Smooth muscle cell (in vitro differentiated cells): ENCODE measurements around the gene GET3. TPM values are rescaled to one million over a fixed set of nuclear protein-coding genes. Genes with fewer than 3 reads are reported as not detected.
A peak's percentile ranks its signal among the peaks of the same experiment; 100 is the strongest.
"Not testable (repeated sequence)": the region's sequence is repeated elsewhere in the genome, so short reads cannot be mapped to it uniquely, and the experiment has no call there.

Source experiments
- DNase-seq: peaks from one replicate; lab custom pipeline; 2025; ENCODE audit not compliant: unreplicated experiment; lab: John Stamatoyannopoulos, UW
- H2AFZ ChIP-seq: fragments of 200-600 bp; sonication (generic); 2 replicates; pipeline ENCODE4 v1.6.0; 2016; ENCODE audit warnings: antibody characterized with exemption, low read depth, mild to moderate bottlenecking
- H3F3A ChIP-seq: fragments of 200-600 bp; sonication (generic); 2 replicates; pipeline ENCODE4 v1.6.0; 2017; ENCODE audit warnings: antibody characterized with exemption, low read depth
- H3K27ac ChIP-seq: fragments of 200-600 bp; sonication (generic); 2 replicates; pipeline ENCODE4 v1.5.1; 2016; ENCODE audit warnings: low read depth, mild to moderate bottlenecking
- H3K27me3 ChIP-seq: fragments of 200-600 bp; sonication (generic); 2 replicates; pipeline ENCODE4 v1.6.1; 2016; ENCODE audit warnings: low read depth, mild to moderate bottlenecking
- H3K36me3 ChIP-seq: fragments of 200-600 bp; sonication (generic); 2 replicates; pipeline ENCODE4 v1.5.1; 2016; ENCODE audit warnings: low read depth
- H3K4me1 ChIP-seq: fragments of 200-600 bp; sonication (generic); 2 replicates; pipeline ENCODE4 v1.5.1; 2016; ENCODE audit warnings: low read depth
- H3K4me2 ChIP-seq: fragments of 200-600 bp; sonication (generic); 2 replicates; pipeline ENCODE4 v1.6.0; 2016; ENCODE audit warnings: mild to moderate bottlenecking
- H3K4me3 ChIP-seq: fragments of 200-600 bp; sonication (generic); 2 replicates; pipeline ENCODE4 v1.5.1; 2016; ENCODE audit warnings: mild to moderate bottlenecking
- H3K79me2 ChIP-seq: fragments of 200-600 bp; sonication (generic); 2 replicates; pipeline ENCODE4 v1.6.0; 2016; ENCODE audit warnings: low read depth, mild to moderate bottlenecking
- H3K9ac ChIP-seq: fragments of 200-600 bp; sonication (generic); 2 replicates; pipeline ENCODE4 v1.6.0; 2016; ENCODE audit warnings: low read depth
- H3K9me3 ChIP-seq: fragments of 200-600 bp; sonication (generic); replicated peaks from 2 replicates; pipeline ENCODE4 v1.5.1; 2016; ENCODE audit warnings: low read depth
- H4K20me1 ChIP-seq: fragments of 200-600 bp; sonication (generic); 2 replicates; pipeline ENCODE4 v1.6.0; 2016; ENCODE audit warnings: low read depth
- WGBS: methylation state at CpG from one replicate; pipeline ENCODE4 v1.1.7; 2016; ENCODE audit warnings: low lambda C conversion rate; 5-methylcytosine and 5-hydroxymethylcytosine counted together
- polyA plus RNA-seq: library from polyadenylated mRNA; unstranded; fragments of >200 nt; fragmentation: Nextera tagmentation; extraction: Ambion mirVana; gene quantifications from 2 replicates; pipeline ENCODE4 v1.2.1, GENCODE V29; 2016
- total RNA-seq: library from RNA; depleted of rRNA; stranded (reverse); fragments of >200 nt; gene quantifications from 2 replicates; pipeline ENCODE4 v1.2.3, GENCODE V29; 2014
- TF ChIP-seq, protein P1 (sequence below): fragments of 200-600 bp; sonication (generic); IDR thresholded peaks from 2 replicates; pipeline ENCODE4 v1.5.1; 2017; ENCODE audit warnings: borderline replicate concordance, mild to moderate bottlenecking, antibody characterized with exemption; ENCODE audit not compliant: insufficient read depth, poor library complexity, severe bottlenecking

The GET3 gene
- total and polyA plus RNA-seq, 2 experiments from 2014 or later: 51.4 to 99.6 TPM

DNA sequence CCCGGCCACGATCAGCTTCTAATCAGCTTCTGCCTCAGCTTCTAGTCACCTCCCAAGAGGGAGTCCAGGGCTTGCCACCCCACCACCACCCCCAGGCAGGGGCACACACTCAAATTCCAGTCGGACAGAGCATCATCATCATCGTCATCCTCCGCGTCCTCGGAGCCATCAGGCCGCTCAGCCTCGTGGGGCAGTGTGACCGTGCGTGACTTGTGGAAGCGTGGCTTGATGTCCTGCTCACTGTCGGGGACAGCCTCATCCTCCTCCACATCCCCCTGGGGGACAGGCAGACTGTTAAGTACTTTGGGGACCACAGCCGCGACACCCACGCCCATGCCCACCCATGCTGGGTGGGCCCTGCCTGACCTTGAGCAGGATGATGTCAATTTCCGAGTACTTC lies 26.1 kb upstream of the GET3 start:
- H3K9ac ChIP-seq: no peak overlapping the region
- no peak overlapping the region for H2AFZ ChIP-seq
- H3K4me2 ChIP-seq: no peak overlapping the region

DNA sequence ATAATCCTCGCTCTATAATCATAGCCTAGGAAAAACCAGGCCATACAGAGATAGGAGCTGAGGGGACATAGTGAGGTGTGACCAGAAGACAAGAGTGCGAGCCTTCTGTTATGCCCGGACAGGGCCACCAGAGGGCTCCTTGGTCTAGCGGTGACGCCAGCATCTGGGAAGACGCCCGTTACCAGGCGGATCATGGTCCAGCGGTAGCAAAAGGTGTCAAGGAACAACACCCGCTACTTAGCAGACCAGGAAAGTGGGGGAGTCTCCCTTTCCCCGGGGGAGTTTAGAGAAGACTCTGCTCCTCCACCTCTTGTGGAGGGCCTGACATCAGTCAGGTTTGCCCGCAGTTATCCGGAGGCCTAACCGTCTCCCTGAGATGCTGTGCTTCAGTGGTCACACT lies 25.2 kb upstream of the GET3 start:
- not testable (repeated sequence) for H3K27ac ChIP-seq, H3F3A ChIP-seq, H2AFZ ChIP-seq, H3K4me1 ChIP-seq, H3K9ac ChIP-seq, DNase-seq, H3K4me2 ChIP-seq, H3K4me3 ChIP-seq, H3K27me3 ChIP-seq, H3K36me3 ChIP-seq, H3K9me3 ChIP-seq
- Histone ChIP-seq H4K20me1 (peaks cover 22% of the 10 kb centered on the region), H3K79me2 (peaks cover 11% of the 10 kb centered on the region)
- WGBS: 54% methylated on average over 13 of the region's 14 CpGs
- TF ChIP-seq, protein P1, sequence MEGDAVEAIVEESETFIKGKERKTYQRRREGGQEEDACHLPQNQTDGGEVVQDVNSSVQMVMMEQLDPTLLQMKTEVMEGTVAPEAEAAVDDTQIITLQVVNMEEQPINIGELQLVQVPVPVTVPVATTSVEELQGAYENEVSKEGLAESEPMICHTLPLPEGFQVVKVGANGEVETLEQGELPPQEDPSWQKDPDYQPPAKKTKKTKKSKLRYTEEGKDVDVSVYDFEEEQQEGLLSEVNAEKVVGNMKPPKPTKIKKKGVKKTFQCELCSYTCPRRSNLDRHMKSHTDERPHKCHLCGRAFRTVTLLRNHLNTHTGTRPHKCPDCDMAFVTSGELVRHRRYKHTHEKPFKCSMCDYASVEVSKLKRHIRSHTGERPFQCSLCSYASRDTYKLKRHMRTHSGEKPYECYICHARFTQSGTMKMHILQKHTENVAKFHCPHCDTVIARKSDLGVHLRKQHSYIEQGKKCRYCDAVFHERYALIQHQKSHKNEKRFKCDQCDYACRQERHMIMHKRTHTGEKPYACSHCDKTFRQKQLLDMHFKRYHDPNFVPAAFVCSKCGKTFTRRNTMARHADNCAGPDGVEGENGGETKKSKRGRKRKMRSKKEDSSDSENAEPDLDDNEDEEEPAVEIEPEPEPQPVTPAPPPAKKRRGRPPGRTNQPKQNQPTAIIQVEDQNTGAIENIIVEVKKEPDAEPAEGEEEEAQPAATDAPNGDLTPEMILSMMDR: peak; percentile 28

More for the DNA sequence above, 26.1 kb upstream of the GET3 start:
- no peak overlapping the region for H3K27ac ChIP-seq
- no peak overlapping the region for H3K4me3 ChIP-seq
- H3K27me3 ChIP-seq: no peaks in the 10 kb centered on the region
- WGBS: over 99% methylated on average over 14 of the region's 17 CpGs
- peaks cover 15% of the 10 kb centered on the region for H4K20me1 ChIP-seq
- DNase-seq: no peak
- peaks cover 3% of the 10 kb centered on the region for H3K79me2 ChIP-seq
- H3K36me3 ChIP-seq: peaks cover 9% of the 10 kb centered on the region
- H3F3A ChIP-seq: no peaks in the 10 kb centered on the region
- no peaks in the 10 kb centered on the region for H3K9me3 ChIP-seq
- H3K4me1 ChIP-seq: no peaks in the 10 kb centered on the region
- TF ChIP-seq, protein P1: no peak

DNA sequence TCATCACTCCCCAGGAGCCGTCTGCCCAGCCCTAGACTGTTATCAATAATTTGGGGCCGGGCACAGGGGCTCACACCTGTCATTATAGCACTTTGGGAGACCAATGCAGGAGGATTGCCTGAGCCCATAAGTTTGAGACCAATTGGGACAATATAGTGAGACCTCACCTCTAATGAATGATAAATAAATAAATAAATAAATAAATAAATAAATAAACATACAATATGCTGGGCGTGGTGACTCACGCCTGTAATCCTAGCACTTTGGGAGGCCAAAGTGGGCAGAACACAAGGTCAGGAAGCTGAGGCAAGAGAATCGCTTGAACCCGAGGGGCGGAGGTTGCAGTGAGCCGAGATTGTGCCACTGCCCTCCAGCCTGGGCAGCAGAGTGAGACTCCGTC lies 24.0 kb upstream of the GET3 start:
- not testable (repeated sequence) for H3K9ac ChIP-seq, H3K4me2 ChIP-seq, H3K9me3 ChIP-seq, H3K4me3 ChIP-seq, DNase-seq, H2AFZ ChIP-seq, H3K27me3 ChIP-seq, H3K4me1 ChIP-seq, H3F3A ChIP-seq, H3K36me3 ChIP-seq, H3K27ac ChIP-seq
- H4K20me1 ChIP-seq: peaks cover 22% of the 10 kb centered on the region
- WGBS: 96% methylated on average over 9 of the region's 9 CpGs
- H3K79me2 ChIP-seq: peaks cover 23% of the 10 kb centered on the region

GRCh38 chr19:12715102-12715501 lies 22.2 kb upstream of the GET3 start:
- DNase-seq: no peak
- H3K27me3 ChIP-seq: no peaks in the 10 kb centered on the region
- H3F3A ChIP-seq: no peaks in the 10 kb centered on the region
- no peaks in the 10 kb centered on the region for H3K9me3 ChIP-seq
- no peak overlapping the region for H2AFZ ChIP-seq
- H3K4me1 ChIP-seq: no peaks in the 10 kb centered on the region
- no peak overlapping the region for H3K9ac ChIP-seq
- H3K4me2 ChIP-seq: no peak overlapping the region
- peaks cover 38% of the 10 kb centered on the region for H4K20me1 ChIP-seq
- H3K27ac ChIP-seq: no peak overlapping the region
- 97% methylated on average over 15 of the region's 15 CpGs for WGBS
- H3K36me3 ChIP-seq: peaks cover 4% of the 10 kb centered on the region
- TF ChIP-seq, protein P1: no peak
- H3K79me2 ChIP-seq: peaks cover 41% of the 10 kb centered on the region
- H3K4me3 ChIP-seq: no peak overlapping the region
